GM12878 (cell line): Measurements from ENCODE around the gene BCKDHB. TPM values are rescaled to one million over a fixed set of nuclear protein-coding genes. Genes with fewer than 3 reads are reported as not detected.

Experiments used
- ATAC-seq: fragments of 200-7000 bp; cut with Tn5 transposase; 3 replicates; pipeline ENCODE4 v1.9.1; 2020; ENCODE audit warnings: mild to moderate bottlenecking, moderate library complexity
- BruUV-seq: library from RNA; stranded (reverse); fragments of 400-500 nt; replicated peaks from 2 replicates; lab custom pipeline; 2021; lab: Mats Ljungman, UMichigan
- CTCF ChIA-PET: fragments of 300-600 bp; sonication (Branson Sonifier 250); formaldehyde crosslinking; extraction: SDS; loops from one replicate; lab custom pipeline; 2021; ENCODE audit warnings: inconsistent platforms; lab: Yijun Ruan, JAX
- POLR2A ChIA-PET: fragments of 350-600 bp; formaldehyde crosslinking; extraction: SDS; loops from one replicate; lab custom pipeline; 2021; ENCODE audit warnings: inconsistent platforms; lab: Charles Lee
- RAD21 ChIA-PET: fragments of 300-600 bp; sonication (Branson Sonifier 250); formaldehyde crosslinking; loops from one replicate; lab custom pipeline; 2023; ENCODE audit warnings: antibody characterized with exemption; ENCODE audit not compliant: unreplicated experiment; lab: Charles Lee
- SMC1A ChIA-PET: fragments of 300-600 bp; sonication (Branson Sonifier 250); formaldehyde crosslinking; loops from one replicate; lab custom pipeline; 2023; ENCODE audit not compliant: unreplicated experiment, uncharacterized antibody; lab: Charles Lee
- DNase-seq: peaks from one replicate; pipeline ENCODE4 v3.0.0-alpha.2; 2011; ENCODE audit warnings: low read depth, low spot score
- FAIRE-seq: peaks from 3 replicates; lab custom pipeline; 2011; peaks lifted over from hg19 to GRCh38; lab: Jason Lieb, UNC
- H2AFZ ChIP-seq: 2 replicates; pipeline ENCODE4 v1.6.0; 2011; ENCODE audit warnings: low read depth, low read length, control low read depth; ENCODE audit not compliant: control insufficient read depth
- H3K27ac ChIP-seq: 2 replicates; pipeline ENCODE4 v1.5.1; 2011; ENCODE audit warnings: control low read depth; ENCODE audit not compliant: control insufficient read depth, insufficient read depth
- H3K27me3 ChIP-seq, 2 experiments: replicated peaks in 1 of 2; 2 replicates each; pipeline versions ENCODE4 v1.6.0 to v1.6.1; 2011; ENCODE audit warnings: low read length in 1 of 2; ENCODE audit not compliant: control insufficient read depth in 2 of 2, insufficient read depth in 2 of 2
- H3K36me3 ChIP-seq, 2 experiments: 2 replicates each; pipeline ENCODE4 v1.5.1; 2011; ENCODE audit warnings: low read length in 1 of 2; ENCODE audit not compliant: control insufficient read depth in 2 of 2, insufficient read depth in 2 of 2
- H3K4me1 ChIP-seq: 2 replicates; pipeline ENCODE4 v1.6.1; 2011; ENCODE audit warnings: mild to moderate bottlenecking, low read length, moderate library complexity, mixed read lengths; ENCODE audit not compliant: control insufficient read depth, insufficient read depth
- H3K4me2 ChIP-seq: 2 replicates; pipeline ENCODE4 v1.6.0; 2011; ENCODE audit warnings: control low read depth; ENCODE audit not compliant: control insufficient read depth, insufficient read depth
- H3K4me3 ChIP-seq: fragments of 200-600 bp; sonication (generic); 2 replicates; pipeline ENCODE4 v1.5.1; 2016
- H3K79me2 ChIP-seq: 2 replicates; pipeline ENCODE4 v1.6.0; 2011; ENCODE audit warnings: low read length; ENCODE audit not compliant: control insufficient read depth, insufficient read depth
- H3K9ac ChIP-seq: 2 replicates; pipeline ENCODE4 v1.8.0; 2011; ENCODE audit warnings: low read length, control low read depth, mixed read lengths; ENCODE audit not compliant: control insufficient read depth, insufficient read depth
- H3K9me3 ChIP-seq: replicated peaks from 3 replicates; pipeline ENCODE4 v1.5.1; 2011; ENCODE audit warnings: mild to moderate bottlenecking, low read length; ENCODE audit not compliant: control insufficient read depth, insufficient read depth
- H4K20me1 ChIP-seq: 2 replicates; pipeline ENCODE4 v1.6.0; 2011; ENCODE audit not compliant: control insufficient read depth, insufficient read depth
- CHD4 ChIP-seq: fragments of 200-600 bp; sonication (generic); IDR thresholded peaks from 2 replicates; pipeline ENCODE4 v1.6.1; 2016; ENCODE audit warnings: mild to moderate bottlenecking
- JUND ChIP-seq: IDR thresholded peaks from 2 replicates; pipeline ENCODE4 v1.6.1; 2012; ENCODE audit warnings: low read depth, mild to moderate bottlenecking, low read length, improper control_type of control experiment, moderate library complexity
- PBX3 ChIP-seq: IDR thresholded peaks from 2 replicates; pipeline ENCODE4 v1.6.1; 2011; ENCODE audit warnings: mild to moderate bottlenecking, low read depth, low read length, moderate library complexity; ENCODE audit not compliant: insufficient replicate concordance
- POLR2AphosphoS5 ChIP-seq: IDR thresholded peaks from 2 replicates; pipeline ENCODE4 v1.6.1; 2011; ENCODE audit warnings: mild to moderate bottlenecking, low read length, inconsistent platforms
- SIX5 ChIP-seq: IDR thresholded peaks from 2 replicates; pipeline ENCODE4 v1.6.1; 2011; ENCODE audit warnings: mild to moderate bottlenecking, low read depth, low read length, moderate library complexity; ENCODE audit not compliant: severe bottlenecking
- TCF12 ChIP-seq: IDR thresholded peaks from 2 replicates; pipeline ENCODE4 v1.6.1; 2011; ENCODE audit warnings: low read depth, mild to moderate bottlenecking, low read length
- WGBS: methylation state at CpG from one replicate; pipeline ENCODE4 v1.1.6; 2016; ENCODE audit warnings: low lambda C conversion rate; ENCODE audit not compliant: insufficient replicate concordance, insufficient coverage; ENCODE audit errors: missing lambda C conversion rate; 5-methylcytosine and 5-hydroxymethylcytosine counted together
- in situ Hi-C: fragments of 300-500 bp; cut with MboI; formaldehyde crosslinking; loops from 9 replicates; pipeline ENCODE4 v1.14.3; 2018; ENCODE audit warnings: mixed read lengths
- intact Hi-C: fragments of 100-400 bp; cut with micrococcal nuclease; formaldehyde crosslinking; loops from one replicate; pipeline ENCODE4 v1.14.2; 2022; ENCODE audit not compliant: unreplicated experiment
- polyA plus RNA-seq, 11 experiments: library from polyadenylated mRNA; depleted of rRNA in 4 of 11; unstranded in 6 of 11; stranded (reverse) in 5 of 11; fragments of >200 nt; fragmentation: Nextera tagmentation in 4 of 11; fragmentation: Illumina TruSeq in 1 of 11; extraction: Ambion mirVana in 4 of 11; extraction: Trizol in 1 of 11; gene quantifications; 1 replicate in 1 of 11; 2 replicates in 10 of 11; pipeline versions ENCODE4 v1.2.1 to v1.2.3, GENCODE V29; 2011 to 2016; ENCODE audit warnings: inconsistent platforms in 2 of 11, missing spikeins in 2 of 11, low read depth in 1 of 11
- total RNA-seq, 4 experiments: library from RNA; depleted of rRNA in 3 of 4; stranded (reverse); fragments of >200 nt in 3 of 4; fragmentation: Illumina TruSeq in 1 of 4; extraction: Trizol in 1 of 4; gene quantifications; 2 replicates each; pipeline versions ENCODE4 v1.2.1 to v1.2.3, GENCODE V29; 2013 to 2021
- TF ChIP-seq, protein P1 (sequence below): fragments of 150-350 bp; IDR thresholded peaks from 2 replicates; pipeline ENCODE4 v1.6.1; 2014; ENCODE audit warnings: mild to moderate bottlenecking, low read depth, low read length
- TF ChIP-seq, protein P2 (sequence below): fragments of 450-650 bp; IDR thresholded peaks from 2 replicates; pipeline ENCODE4 v1.6.1; 2017; ENCODE audit warnings: mild to moderate bottlenecking, moderate library complexity

Gene BCKDHB
- total and polyA plus RNA-seq, 10 of the 15 experiments (the other 5 are each of a cell fraction or from before 2014, with no cell fraction given), result 12.9 to 57.1 (median 25.3) TPM

- no peak for TF ChIP-seq PBX3
- no peak for TF ChIP-seq JUND
- TF ChIP-seq, protein P1, sequence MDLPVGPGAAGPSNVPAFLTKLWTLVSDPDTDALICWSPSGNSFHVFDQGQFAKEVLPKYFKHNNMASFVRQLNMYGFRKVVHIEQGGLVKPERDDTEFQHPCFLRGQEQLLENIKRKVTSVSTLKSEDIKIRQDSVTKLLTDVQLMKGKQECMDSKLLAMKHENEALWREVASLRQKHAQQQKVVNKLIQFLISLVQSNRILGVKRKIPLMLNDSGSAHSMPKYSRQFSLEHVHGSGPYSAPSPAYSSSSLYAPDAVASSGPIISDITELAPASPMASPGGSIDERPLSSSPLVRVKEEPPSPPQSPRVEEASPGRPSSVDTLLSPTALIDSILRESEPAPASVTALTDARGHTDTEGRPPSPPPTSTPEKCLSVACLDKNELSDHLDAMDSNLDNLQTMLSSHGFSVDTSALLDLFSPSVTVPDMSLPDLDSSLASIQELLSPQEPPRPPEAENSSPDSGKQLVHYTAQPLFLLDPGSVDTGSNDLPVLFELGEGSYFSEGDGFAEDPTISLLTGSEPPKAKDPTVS, result no peak
Observed at GRCh38 chr6:80185492-80185891, 79.0 kb downstream of the BCKDHB start (continued).

DNA sequence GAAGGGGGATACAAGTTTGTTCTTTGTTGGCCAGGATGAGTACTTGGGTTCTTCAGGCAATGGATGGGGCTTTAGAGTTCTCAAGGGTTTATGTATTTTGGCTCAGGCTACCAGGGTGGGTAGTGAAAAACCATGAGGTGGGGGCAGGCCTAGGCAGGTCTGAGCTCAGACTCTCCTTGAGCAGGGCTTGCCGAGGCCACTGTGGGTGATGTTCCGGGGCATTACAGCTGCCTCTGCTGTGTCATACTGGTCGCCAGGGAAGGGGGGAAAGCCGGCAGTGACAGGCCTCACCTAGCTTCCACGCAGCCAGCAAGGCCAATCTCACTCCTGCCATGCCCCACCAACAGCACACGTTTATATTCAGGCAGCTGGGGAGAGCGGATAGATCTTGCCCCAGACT lies 79.6 kb downstream of the BCKDHB start:
- no peak overlapping the region for H3K27ac ChIP-seq
- BruUV-seq, result no TSS peak
- intact Hi-C loops, result no loop called here
- RAD21 ChIA-PET, result no interaction called here
- no peak for TF ChIP-seq SIX5
- TF ChIP-seq POLR2AphosphoS5, result no peak
- TF ChIP-seq, protein P2, sequence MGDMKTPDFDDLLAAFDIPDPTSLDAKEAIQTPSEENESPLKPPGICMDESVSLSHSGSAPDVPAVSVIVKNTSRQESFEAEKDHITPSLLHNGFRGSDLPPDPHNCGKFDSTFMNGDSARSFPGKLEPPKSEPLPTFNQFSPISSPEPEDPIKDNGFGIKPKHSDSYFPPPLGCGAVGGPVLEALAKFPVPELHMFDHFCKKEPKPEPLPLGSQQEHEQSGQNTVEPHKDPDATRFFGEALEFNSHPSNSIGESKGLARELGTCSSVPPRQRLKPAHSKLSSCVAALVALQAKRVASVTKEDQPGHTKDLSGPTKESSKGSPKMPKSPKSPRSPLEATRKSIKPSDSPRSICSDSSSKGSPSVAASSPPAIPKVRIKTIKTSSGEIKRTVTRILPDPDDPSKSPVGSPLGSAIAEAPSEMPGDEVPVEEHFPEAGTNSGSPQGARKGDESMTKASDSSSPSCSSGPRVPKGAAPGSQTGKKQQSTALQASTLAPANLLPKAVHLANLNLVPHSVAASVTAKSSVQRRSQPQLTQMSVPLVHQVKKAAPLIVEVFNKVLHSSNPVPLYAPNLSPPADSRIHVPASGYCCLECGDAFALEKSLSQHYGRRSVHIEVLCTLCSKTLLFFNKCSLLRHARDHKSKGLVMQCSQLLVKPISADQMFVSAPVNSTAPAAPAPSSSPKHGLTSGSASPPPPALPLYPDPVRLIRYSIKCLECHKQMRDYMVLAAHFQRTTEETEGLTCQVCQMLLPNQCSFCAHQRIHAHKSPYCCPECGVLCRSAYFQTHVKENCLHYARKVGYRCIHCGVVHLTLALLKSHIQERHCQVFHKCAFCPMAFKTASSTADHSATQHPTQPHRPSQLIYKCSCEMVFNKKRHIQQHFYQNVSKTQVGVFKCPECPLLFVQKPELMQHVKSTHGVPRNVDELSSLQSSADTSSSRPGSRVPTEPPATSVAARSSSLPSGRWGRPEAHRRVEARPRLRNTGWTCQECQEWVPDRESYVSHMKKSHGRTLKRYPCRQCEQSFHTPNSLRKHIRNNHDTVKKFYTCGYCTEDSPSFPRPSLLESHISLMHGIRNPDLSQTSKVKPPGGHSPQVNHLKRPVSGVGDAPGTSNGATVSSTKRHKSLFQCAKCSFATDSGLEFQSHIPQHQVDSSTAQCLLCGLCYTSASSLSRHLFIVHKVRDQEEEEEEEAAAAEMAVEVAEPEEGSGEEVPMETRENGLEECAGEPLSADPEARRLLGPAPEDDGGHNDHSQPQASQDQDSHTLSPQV, result no peak
- no peak for TF ChIP-seq CHD4
- TF ChIP-seq TCF12, result no peak
- TF ChIP-seq, all 136 proteins: peak for 0
- CTCF ChIA-PET, result no interaction called here
- H3K79me2 ChIP-seq, result no peaks in the 10 kb centered on the region
- no peak for DNase-seq
- in situ Hi-C loops, result no loop called here
- H3K9me3 ChIP-seq, result no peaks in the 10 kb centered on the region; the same call in 2 of the 3 replicates
- ATAC-seq, result no peak
- no peak overlapping the region for H3K9ac ChIP-seq
- FAIRE-seq, result no peak
- H3K27me3 ChIP-seq, result no peaks in the 10 kb centered on the region
- POLR2A ChIA-PET, result no interaction called here
- no peak overlapping the region for H3K4me3 ChIP-seq
- WGBS, result 84% methylated on average over 7 of the region's 7 CpGs
- SMC1A ChIA-PET, result interaction anchor here (1.2 to 1.6 kb wide), 3 partner anchors 10 to 13 kb away, joined by 3 to 5 read pairs (median 4); no protein-coding TSS in a partner anchor
- H3K36me3 ChIP-seq, result no peaks in the 10 kb centered on the region
- H4K20me1 ChIP-seq, result no peaks in the 10 kb centered on the region
- no peak overlapping the region for H3K4me2 ChIP-seq
- H3K4me1 ChIP-seq, result no peaks in the 10 kb centered on the region
- H2AFZ ChIP-seq, result no peak overlapping the region
